GM20431 (cell line): Measurements from ENCODE around the gene HYDIN.
"Not testable (repeated sequence)": the region's sequence is repeated elsewhere in the genome, so short reads cannot be mapped to it uniquely, and the experiment has no call there.

Experiments used
- in situ Hi-C: fragments of 300-500 bp; cut with MseI, MboI; formaldehyde crosslinking; loops from one replicate; pipeline ENCODE4 v1.15.0; 2020; ENCODE audit warnings: low sequenced_read_pairs; ENCODE audit not compliant: unreplicated experiment

Gene HYDIN

GRCh38 chr16:71019067-71019682 is 211.3 kb downstream of the HYDIN start:
- in situ Hi-C loops, result not testable (repeated sequence)

DNA sequence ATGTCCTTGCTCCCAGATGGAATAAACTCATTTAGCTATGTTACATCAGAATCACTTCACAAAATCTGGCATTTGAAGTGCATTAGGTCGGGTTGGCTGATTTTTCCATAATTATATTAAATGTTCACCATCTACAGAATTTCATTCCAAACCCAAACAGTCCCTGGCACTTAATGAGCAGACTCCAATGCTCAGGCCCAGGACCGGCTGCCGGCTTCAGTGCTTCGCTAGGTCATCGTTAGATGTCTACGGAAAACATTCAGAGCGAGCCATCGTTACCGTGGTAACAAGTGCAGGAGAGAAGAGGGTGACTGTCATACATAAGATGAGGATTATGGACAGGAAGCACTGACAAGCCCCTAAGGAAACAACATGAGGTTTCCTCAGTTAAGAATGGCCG is 215.1 kb downstream of the HYDIN start:
- in situ Hi-C loops, result not testable (repeated sequence)

GRCh38 chr16:71009440-71010223 is 220.9 kb downstream of the HYDIN start:
- in situ Hi-C loops, result not testable (repeated sequence)

- in situ Hi-C loops, result not testable (repeated sequence)
Measured at GRCh38 chr16:71006516-71006915, 224.0 kb downstream of the HYDIN start.

DNA sequence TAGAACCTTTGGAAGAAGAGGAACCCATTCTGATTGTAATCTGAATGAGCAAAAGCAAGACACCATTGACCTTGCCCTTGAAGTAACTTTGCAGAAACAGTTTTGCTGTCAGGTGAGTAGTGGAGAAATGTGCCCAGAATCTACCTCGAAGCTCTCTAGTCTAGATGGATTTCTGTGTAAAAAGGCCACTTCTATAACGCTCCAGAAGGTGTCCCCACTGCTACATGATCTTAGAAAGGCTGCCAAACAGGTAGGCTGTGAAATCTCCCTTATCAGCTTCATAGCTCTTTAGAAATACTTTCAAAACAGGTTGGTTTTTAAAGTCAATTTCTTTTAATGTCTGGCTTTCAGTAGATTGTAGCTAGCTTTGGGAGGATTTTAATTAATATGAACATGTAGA is 230.8 kb downstream of the HYDIN start:
- in situ Hi-C loops, result not testable (repeated sequence)

- in situ Hi-C loops, result not testable (repeated sequence)
Measured at GRCh38 chr16:70995799-70996198, 234.7 kb downstream of the HYDIN start.

DNA sequence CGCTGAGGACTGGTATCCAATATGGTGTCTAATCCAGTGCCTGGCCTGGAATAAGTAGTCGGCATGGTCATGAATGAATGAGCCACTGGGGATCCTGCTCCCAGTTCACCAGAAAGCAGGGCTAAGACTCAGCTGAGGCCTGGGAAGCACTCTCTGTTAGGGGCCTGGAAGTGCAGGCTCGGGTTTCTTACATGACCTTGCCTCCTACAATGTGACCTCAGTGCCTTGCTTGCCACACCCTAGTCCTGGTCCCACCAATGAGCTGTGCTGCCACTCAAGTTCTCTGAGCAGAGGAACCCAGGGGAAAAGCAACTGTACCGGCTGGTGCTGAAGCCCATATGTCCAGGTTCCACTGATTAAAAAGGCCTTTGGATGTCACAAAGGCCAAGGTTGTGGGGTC is 238.0 kb downstream of the HYDIN start:
- in situ Hi-C loops, result not testable (repeated sequence)

DNA sequence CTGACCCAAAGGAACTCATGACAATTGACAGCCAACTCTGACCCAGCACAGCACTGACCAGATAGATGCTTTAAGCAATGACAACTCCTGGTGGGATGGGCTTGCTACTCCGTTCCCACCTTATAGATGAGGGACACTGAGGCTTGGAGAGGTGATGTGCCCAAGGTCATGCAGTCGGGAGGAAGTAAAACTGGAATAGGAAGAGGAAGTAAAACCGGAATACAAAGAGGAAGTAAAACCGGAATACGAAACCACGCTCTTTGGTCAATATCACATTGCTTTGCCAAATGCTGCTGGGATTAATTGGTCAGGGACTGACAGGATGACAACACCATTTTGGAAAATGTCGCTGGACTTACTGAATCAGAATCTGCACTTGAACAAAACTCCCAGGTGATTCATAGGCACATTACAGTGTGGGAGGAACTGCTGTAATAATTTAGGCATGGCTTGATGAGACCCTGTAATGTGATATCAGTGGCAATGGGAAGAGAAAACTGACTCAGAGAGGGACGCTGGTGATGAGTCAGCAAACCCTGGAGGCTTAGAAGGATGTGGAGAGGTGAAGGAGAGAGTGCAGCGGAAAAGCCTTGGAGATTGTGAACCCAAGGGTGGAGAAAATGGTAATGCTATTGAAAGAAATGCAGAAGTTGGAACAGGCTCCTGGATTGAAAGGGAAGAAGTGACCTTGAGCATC is 243.4 kb downstream of the HYDIN start:
- in situ Hi-C loops, result not testable (repeated sequence)

DNA sequence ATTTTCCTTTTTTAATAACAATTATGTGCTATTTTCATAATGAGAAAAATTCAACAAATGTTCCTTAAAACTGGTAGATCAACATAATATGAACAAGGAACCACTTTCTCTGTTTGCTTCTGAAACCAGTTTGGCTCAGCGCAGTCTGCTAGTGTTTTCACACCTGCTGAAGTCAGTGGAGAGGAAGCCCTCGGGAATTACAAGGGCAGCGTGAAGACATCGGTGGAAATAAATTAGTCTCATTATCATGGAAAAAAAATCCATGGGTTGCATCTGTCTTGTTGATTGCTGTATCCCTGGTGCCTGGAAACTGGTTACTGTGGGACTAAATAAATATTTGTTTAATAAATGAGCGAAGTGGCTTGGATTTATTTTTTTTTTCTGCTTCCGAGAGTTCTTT is 245.8 kb downstream of the HYDIN start:
- in situ Hi-C loops, result not testable (repeated sequence)

DNA sequence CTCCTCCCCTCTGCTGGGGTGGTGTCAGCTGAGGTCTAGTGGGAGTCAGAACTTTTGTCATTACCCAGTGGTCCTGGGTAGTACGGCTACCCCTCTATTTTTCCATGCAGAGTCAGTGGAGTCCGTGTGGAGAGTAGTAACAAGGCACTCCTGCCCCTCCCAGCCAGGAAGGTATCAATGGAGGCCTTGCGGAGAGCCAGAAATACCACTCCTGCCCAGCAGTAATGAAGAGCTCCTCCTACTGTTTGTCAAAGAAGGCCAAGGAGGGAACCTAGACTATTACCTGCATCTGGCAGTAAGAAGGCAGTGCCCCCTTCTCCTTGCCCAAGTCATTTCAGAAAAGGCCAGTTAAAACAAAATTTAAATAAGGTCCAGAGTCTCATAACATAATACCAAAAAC is 262.2 kb downstream of the HYDIN start:
- in situ Hi-C loops, result not testable (repeated sequence)

- in situ Hi-C loops, result not testable (repeated sequence)
Measured at GRCh38 chr16:70960169-70960568, 270.4 kb downstream of the HYDIN start.

- in situ Hi-C loops, result not testable (repeated sequence)
Measured at GRCh38 chr16:70954922-70955321, 275.6 kb downstream of the HYDIN start.

GRCh38 chr16:70953824-70954223 is 276.7 kb downstream of the HYDIN start:
- in situ Hi-C loops, result not testable (repeated sequence)

- in situ Hi-C loops, result not testable (repeated sequence)
Measured at GRCh38 chr16:70943551-70943950, 287.0 kb downstream of the HYDIN start.

GRCh38 chr16:70939690-70940359 is 290.7 kb downstream of the HYDIN start:
- in situ Hi-C loops, result not testable (repeated sequence)

- in situ Hi-C loops, result not testable (repeated sequence)
Measured at GRCh38 chr16:70936781-70937525, 293.6 kb downstream of the HYDIN start.

DNA sequence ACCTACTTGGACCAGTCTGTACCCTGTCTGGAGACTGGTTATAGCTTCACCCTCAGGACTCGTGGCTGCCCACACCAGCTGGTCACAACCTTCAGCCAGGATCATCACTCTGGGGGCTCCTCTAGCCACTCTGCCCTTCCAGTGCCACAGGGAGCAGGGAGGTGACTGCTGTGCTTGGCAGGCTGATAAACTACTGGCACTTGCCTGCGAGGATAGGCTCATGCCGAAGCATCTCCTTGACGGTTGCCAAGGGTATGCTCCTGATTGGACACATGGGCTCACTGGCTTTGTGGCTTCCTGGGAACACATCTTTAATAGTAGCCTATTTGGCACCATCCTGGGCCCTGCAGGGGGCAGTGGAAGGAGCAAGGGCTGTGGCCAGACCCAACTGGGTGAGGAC is 295.2 kb downstream of the HYDIN start:
- in situ Hi-C loops, result not testable (repeated sequence)

- in situ Hi-C loops, result not testable (repeated sequence)
Measured at GRCh38 chr16:70933746-70934145, 296.8 kb downstream of the HYDIN start.

- in situ Hi-C loops, result not testable (repeated sequence)
Measured at GRCh38 chr16:70930757-70931156, 299.8 kb downstream of the HYDIN start.

DNA sequence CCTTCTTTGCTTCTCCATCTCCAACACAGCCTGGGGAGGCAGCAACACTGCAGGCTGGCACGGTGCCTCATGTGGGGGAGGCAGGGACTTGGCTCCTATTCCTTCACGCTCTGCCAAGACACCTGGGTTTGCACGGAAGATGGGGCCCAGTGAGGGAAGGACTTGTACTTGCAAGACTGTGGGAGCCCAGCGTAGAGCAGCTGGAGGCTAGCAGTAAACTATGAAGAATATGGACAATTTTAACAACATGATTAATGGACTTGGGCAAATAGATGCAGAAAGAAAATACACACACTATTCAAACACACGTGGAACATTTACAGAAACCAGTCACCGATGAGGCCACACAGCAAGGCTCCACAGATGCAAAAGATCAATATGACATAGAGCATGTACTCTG is 308.4 kb downstream of the HYDIN start:
- in situ Hi-C loops, result not testable (repeated sequence)
